ENCODE results near the gene HIP1.
"Not testable (repeated sequence)": the region's sequence is repeated elsewhere in the genome, so short reads cannot be mapped to it uniquely, and the experiment has no call there.

HIP1 gene

DNA sequence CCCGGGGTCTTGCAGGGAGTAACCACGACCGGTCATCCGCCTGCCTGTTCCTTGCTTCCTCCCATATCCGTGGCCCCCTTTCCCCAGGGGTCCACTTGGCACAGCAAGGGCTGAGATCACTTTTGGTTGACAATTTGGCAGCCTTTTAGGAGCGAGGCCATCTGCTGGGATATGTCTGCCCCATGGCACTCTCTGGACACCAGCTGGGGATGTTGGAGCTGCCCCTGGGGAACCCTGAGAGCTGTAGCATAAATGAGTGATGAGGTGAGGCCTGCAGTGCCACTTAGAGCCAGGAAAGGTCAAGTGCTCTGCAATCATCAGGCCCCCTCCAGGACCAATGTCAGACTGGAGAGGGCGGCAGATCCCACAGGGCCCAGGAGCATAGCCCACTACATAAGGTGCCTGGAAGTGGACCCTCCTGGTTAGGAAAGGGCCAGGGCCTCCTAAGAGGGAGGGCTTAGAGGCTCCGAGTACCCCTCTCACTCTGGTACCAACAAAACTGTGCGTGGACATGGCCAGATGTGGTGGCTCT is 92.1 kb downstream of the HIP1 start:
- no peak for DNase-seq (ENCODE audit: low read depth in 2 of 2, low spot score in 1 of 2)

DNA sequence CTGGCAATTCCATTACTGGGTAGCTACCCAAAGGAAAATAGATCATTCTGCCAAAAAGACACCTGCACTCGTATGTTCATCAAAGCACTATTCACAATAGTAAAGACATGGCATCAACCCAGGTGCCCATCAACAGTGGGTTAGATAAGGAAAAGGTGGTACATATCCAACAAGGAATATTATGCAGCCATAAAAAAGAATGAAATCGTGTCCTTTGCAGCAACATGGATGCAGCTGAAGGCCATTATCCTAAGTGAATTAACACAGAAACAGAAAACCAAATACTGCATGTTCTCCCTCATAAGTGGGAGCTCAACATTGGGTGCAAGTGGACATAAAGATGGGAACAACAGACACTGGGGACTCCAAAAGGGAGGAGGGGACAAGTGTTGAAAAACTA is 93.2 kb downstream of the HIP1 start:
- DNase-seq (ENCODE audit: low read depth in 2 of 2, low spot score in 1 of 2): no peak

GRCh38 chr7:75644589-75644988 is 94.2 kb downstream of the HIP1 start:
- DNase-seq (ENCODE audit: low read depth in 2 of 2, low spot score in 1 of 2): no peak

DNA sequence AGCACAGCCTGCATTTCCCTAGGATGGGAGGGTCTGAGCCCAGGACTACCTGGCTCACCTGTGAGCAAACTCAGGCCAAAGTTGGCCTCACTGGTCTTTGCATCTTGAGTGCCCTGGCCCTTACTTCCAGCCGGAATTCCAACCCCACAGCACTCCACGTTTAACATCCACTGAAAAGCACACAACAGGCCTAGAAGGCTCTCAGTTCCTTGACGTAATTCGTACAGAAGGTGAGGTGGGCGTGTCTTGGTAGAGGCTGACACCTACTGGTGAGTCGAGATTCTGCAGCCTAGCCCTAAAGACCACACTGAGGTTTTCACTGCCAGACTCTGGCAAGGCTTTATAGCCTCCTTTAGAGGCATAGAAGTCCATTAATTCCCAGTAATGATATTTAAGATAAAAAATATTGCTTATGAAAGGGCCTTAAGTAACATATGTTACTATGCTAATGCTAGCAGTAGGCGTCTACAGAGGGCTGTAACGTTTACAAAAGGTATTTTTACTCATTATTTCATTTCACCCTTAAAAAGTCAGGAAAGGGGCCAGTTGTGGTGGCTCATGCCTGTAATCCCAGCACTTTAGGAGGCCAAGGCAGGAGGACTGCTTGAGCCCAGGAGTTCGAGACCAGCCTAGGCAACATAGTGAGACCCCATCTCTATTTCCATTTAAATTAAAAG is 95.8 kb downstream of the HIP1 start:
- DNase-seq (ENCODE audit: low read depth in 2 of 2, low spot score in 1 of 2): peak; percentile 32 to 42

DNA sequence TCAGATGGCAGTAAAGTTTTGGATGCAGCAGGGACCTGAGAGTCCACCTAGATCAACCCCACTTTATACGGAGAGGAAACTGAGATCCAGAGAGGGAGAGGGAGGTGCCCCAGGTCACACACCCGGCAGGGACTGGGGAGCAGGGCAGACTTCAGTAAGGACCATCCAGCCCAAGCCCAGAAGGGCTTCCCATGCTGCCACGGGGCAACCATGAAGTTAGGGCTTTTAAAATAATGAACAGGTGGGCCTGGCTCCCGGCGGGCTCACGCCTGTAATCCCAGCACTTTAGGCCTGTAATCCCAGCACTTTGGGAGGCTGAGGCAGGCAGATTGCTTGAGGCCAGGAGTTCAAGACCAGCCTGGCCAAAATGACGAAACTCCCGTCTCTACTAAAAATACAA is 98.5 kb downstream of the HIP1 start:
- no peak for DNase-seq (ENCODE audit: low read depth in 2 of 2, low spot score in 1 of 2)

DNA sequence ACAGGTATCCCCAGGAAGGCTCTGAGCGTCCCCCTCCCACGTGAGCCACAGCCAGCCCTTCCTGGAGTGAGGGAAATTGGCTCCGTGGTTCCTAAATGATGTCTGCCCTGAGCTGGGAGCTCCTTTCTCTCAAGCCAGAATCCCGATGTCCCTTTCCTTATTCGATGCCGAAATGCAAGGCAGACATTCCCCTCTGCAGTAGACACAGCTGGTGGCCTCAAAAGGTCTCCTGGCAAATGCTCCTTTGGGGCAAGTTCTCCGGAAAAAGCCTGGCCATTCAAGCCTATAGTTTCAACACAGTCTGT is 98.9 kb downstream of the HIP1 start:
- no peak for DNase-seq (ENCODE audit: low read depth in 2 of 2, low spot score in 1 of 2)

- DNase-seq (ENCODE audit: low read depth in 2 of 2, low spot score in 1 of 2): no peak
Measured at GRCh38 chr7:75639071-75639885, 99.5 kb downstream of the HIP1 start.

GRCh38 chr7:75638594-75639070 is 100.1 kb downstream of the HIP1 start:
- DNase-seq (ENCODE audit: low read depth in 2 of 2, low spot score in 1 of 2): no peak

GRCh38 chr7:75637854-75638593 is 100.7 kb downstream of the HIP1 start:
- DNase-seq (ENCODE audit: low read depth in 2 of 2, low spot score in 1 of 2): no peak

DNA sequence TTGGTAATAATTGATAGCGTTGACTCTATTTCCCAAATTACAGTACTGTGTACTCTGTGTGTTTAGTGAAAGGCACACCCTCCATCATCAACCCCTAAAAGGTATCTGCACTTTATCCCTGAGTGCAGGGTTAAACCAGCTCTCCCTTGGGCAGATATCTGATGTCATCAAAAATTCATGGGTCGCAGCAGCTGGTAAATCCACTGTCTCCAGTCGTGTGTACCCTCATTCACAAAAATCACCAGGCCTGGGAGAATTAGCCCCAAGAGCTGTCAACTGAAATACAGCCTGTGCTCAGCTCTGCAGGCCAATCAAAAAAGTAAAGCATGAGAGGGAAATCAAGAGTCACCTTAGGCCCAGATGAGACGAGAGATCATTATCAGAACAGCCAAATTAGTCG is 103.7 kb downstream of the HIP1 start:
- DNase-seq (ENCODE audit: low read depth in 2 of 2, low spot score in 1 of 2): no peak

DNA sequence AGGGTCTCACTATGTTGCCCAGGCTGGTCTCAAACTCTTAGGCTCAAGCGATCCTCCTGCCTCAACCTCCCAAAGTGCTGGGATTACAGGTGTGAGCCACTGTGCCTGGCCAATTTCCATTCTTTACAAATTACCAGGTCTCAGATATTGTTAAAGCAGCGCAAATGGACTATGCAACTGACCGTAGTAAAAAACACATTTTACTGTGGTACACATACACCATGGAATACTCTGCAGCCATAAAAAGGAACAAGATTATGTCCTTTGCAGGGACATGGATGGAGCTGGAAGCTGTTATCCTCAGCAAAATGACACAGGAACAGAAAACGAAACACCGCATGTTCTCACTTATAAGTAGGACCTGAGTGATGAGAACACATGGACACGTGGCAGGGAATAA is 106.2 kb downstream of the HIP1 start:
- DNase-seq (ENCODE audit: low read depth in 2 of 2, low spot score in 1 of 2): not testable (repeated sequence)

GRCh38 chr7:75631711-75632110 is 107.0 kb downstream of the HIP1 start:
- no peak for DNase-seq (ENCODE audit: low read depth in 2 of 2, low spot score in 1 of 2)

- DNase-seq (ENCODE audit: low read depth in 2 of 2, low spot score in 1 of 2): no peak
Measured at GRCh38 chr7:75630549-75630948, 108.2 kb downstream of the HIP1 start.

DNA sequence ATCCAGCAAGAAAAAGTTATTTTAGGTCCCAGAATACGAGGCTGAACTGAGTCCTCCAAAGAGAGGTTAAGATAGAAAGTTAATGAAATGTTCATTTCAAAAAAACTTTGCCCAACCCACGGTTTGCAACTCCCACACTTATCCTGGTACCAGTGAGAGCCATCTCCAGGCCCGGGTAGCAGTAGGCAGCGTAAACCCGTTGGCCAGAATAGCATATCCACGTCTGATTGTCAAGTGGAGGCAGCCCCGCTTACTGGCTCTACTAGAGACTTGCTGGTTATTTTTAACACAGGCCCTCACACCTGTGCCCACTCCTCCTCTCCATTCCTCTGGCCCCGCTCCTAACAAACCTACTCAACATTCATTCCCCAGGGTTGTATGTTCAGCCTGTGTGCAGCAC is 109.7 kb downstream of the HIP1 start:
- no peak for DNase-seq (ENCODE audit: low read depth in 2 of 2, low spot score in 1 of 2)

- no peak for DNase-seq (ENCODE audit: low read depth in 2 of 2, low spot score in 1 of 2)
Measured at GRCh38 chr7:75628055-75628454, 110.7 kb downstream of the HIP1 start.

DNA sequence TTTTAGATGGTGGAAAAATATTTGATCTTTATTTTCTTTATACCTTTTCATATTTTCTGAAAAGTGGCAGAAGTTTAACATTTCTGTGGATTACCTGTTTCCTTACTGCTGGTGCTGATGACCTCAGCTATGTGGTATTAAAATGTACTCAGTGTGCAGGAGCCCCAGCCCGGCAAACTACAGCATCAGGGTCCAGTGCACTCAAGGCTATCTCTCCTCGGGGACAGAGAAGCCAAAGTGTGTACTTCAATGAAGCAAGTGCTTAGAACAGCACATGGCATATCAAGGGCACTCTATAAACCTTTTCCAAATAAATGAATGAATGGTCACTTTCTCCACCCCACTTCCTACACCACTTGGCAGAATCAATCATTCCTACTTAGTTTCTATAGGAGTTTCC is 111.8 kb downstream of the HIP1 start:
- DNase-seq (ENCODE audit: low read depth in 2 of 2, low spot score in 1 of 2): no peak

DNA sequence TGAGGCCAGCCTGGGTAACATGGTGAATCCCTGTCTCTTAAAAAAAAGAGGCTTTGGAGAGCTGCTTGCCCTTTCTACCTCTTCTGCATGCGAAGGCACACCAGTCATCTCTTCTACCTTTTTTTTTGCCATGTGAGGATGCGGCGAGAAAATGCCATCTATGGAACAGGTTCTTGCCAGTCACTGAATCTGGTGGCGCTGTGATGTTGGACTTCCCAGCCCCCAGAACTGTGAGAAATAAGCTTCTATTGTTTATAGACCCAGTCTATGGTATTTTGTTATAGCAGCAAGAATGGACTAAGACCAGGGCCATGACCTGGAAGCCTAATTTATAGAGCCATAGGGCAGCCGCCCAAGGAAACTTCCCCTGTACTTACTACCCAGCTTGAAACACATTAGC is 112.9 kb downstream of the HIP1 start:
- DNase-seq (ENCODE audit: low read depth in 2 of 2, low spot score in 1 of 2): no peak

DNA sequence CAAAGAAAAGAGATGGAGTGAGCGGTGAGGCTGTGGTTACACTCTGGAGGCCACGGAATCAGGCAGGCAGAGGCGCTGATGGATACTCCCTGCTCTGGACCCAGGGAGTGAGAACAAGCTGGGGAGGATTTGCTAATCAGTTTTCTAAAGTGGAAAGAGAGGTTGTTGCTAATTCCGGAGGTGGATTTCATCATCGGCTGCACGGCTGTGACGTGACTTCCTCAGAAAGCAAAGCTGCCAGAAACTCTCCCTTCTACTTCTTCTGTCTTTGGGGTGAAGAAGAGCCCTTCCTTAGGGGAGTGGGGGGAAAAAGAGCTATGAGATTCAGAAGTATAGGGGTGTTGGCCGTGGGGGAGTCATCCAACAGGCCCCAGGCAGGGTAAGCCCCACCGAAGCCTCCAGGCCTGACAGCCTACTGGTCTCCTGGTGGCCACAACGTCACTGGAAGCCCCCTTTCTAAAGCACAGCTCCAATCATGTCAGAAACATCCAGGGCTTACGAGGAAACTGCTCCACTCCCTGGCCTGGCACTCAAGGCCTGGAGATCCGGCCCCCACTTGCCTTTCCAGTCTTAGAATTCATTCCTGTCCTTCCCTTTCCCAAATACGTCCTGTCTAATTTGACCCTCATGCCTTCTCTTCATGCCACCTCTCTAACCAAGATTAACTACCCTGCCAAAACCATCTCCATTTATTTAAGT is 114.5 kb downstream of the HIP1 start:
- no peak for DNase-seq (ENCODE audit: low read depth in 2 of 2, low spot score in 1 of 2)

GRCh38 chr7:75623390-75624133 is 115.2 kb downstream of the HIP1 start:
- no peak for DNase-seq (ENCODE audit: low read depth in 2 of 2, low spot score in 1 of 2)

DNA sequence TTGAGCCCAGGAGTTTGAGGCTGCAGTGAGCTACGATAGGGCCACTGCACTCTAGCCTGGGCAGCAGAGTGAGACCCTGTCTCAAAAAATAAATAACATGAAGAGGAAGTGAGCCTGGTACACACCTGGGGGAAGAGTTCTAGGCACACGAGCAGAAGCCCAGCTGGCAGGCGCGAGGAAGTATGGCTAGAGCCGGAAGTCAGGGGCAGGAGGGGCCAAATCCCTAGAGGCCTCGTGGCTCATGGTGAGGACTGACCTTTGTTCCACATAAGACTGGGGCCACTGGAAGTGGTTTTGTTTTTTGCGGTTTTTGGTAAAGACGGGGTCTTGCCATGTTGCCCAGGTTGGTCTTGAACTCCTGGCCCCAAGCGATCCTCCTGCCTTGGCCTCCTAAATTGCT is 117.6 kb downstream of the HIP1 start:
- no peak for DNase-seq (ENCODE audit: low read depth in 2 of 2, low spot score in 1 of 2)

GRCh38 chr7:75619636-75620035 is 119.1 kb downstream of the HIP1 start:
- no peak for DNase-seq (ENCODE audit: low read depth in 2 of 2, low spot score in 1 of 2)
